Thymus (tissue), 11 donors: ENCODE data around the gene TRIOBP. TPM values are rescaled to one million over a fixed set of nuclear protein-coding genes. Genes with fewer than 3 reads are reported as not detected.

Experiments
- DNase-seq, 9 donors: peaks; one replicate each; pipeline ENCODE4 v3.0.0-alpha.2; 2013; ENCODE audit warnings: low spot score in 9 of 9, low read depth in 6 of 9, missing footprints in 1 of 9
- H3K27ac ChIP-seq, 2 donors: one replicate each; pipeline ENCODE4 v1.5.1; 2013; ENCODE audit warnings: control low read depth in 1 of 2, low read depth in 1 of 2, low read length in 1 of 2, mild to moderate bottlenecking in 1 of 2, moderate library complexity in 1 of 2
- H3K27me3 ChIP-seq, 2 donors: one replicate each; pipeline ENCODE4 v1.5.1; 2013; ENCODE audit warnings: low read length in 1 of 2; ENCODE audit not compliant: control insufficient read depth in 2 of 2, insufficient read depth in 1 of 2
- H3K36me3 ChIP-seq, 2 donors: one replicate each; pipeline ENCODE4 v1.5.1; 2013; ENCODE audit warnings: low read length in 1 of 2, mild to moderate bottlenecking in 1 of 2, moderate library complexity in 1 of 2; ENCODE audit not compliant: control insufficient read depth in 2 of 2, insufficient read depth in 2 of 2
- H3K4me1 ChIP-seq, 2 donors: one replicate each; pipeline ENCODE4 v1.5.1; 2013; ENCODE audit warnings: low read length in 2 of 2; ENCODE audit not compliant: control insufficient read depth in 2 of 2, insufficient read depth in 2 of 2
- H3K4me3 ChIP-seq, 2 donors: one replicate each; pipeline ENCODE4 v1.5.1; 2013; ENCODE audit warnings: low read length in 2 of 2, control low read depth in 1 of 2, mild to moderate bottlenecking in 1 of 2
- H3K9me3 ChIP-seq, 2 donors: one replicate each; pipeline ENCODE4 v1.5.1; 2013; ENCODE audit warnings: low read length in 1 of 2, mild to moderate bottlenecking in 1 of 2; ENCODE audit not compliant: control insufficient read depth in 2 of 2, insufficient read depth in 1 of 2
- WGBS: extraction: QIAGEN DNeasy Blood & Tissue Kit; methylation state at CpG from one replicate; pipeline ENCODE4 v1.1.7; 2013; 5-methylcytosine and 5-hydroxymethylcytosine counted together
- polyA plus RNA-seq: library from polyadenylated mRNA; stranded (reverse); fragments of 200-250 nt; gene quantifications from one replicate; pipeline ENCODE4 v1.2.3, GENCODE V29; 2013
- total RNA-seq: library from RNA; stranded (reverse); fragments of 120-200 nt; gene quantifications from one replicate; pipeline ENCODE4 v1.2.4, GENCODE V29; 2013
- donor health status: healthy.

Gene TRIOBP
- total and polyA plus RNA-seq, 2 donors: 19.5 to 29.8 TPM

DNA sequence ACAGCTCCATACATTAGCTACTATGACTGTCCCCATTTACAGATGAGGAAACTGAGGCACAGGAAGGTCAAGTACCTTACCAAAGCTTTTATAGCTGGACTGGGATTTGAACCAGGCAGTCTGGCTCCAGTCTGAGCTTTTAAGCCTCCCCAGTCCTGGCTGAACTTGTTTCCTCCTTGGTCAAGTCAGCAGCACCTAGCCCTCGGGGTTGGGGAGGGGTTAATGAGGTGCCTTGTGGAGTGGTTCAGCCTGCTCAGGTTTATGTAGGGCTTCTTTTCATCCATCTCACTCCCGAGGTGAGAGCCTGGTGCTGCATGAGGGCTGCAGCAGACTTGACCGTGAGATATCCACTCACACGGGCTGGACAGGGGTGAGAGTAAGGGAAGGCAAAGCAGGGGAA lies 74.2 kb downstream of the TRIOBP start:
- peaks cover 52 to 58% of the 10 kb centered on the region in 2 donors for H3K36me3 ChIP-seq
- no peaks in the 10 kb centered on the region for H3K4me1 ChIP-seq
- H3K27me3 ChIP-seq: no peaks in the 10 kb centered on the region
- no peak overlapping the region for H3K27ac ChIP-seq
- 72% methylated on average over 4 of the region's 4 CpGs for WGBS
- DNase-seq: no peak
- H3K9me3 ChIP-seq: no peaks in the 10 kb centered on the region
- H3K4me3 ChIP-seq: no peak overlapping the region

DNA sequence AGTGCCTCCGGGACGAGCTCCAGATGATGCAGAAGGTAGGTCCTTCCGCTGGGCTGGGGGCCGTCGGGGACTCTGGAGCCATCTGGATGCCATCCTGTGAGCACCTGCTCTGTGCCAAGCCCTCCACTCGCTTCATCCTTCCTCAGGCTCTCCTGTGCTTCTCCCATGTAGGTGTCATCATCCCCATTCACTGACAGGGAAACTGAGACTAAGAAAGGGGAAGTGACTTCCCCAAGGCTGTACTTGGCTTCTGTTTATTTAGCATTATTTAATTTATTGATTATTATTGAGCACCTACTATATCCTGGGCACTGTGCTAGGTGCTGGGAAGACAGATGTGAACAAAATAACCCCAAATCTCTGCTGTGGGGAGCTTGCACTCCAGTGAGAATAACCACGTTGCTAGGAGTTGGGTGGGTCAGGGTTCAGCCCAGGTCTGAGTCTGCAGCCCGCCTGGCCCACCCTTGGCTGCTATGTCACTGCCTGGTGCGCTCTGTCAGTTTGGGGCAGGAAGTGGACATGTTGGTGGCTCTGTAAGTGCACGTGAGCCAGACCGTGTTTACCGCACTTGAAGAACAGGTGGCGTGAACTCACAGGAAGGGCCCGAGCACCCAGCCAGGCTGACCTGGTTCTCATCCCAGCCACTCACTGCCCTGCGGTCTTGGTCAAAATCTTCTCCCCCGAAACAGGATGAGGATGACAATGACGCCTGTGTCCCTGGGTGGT lies 75.0 kb downstream of the TRIOBP start:
- no peaks in the 10 kb centered on the region for H3K27me3 ChIP-seq
- DNase-seq: no peak
- 96% methylated on average over 17 of the region's 17 CpGs for WGBS
- peaks cover 52 to 54% of the 10 kb centered on the region in 2 donors for H3K36me3 ChIP-seq
- no peaks in the 10 kb centered on the region for H3K9me3 ChIP-seq
- H3K27ac ChIP-seq: no peak overlapping the region
- no peak overlapping the region for H3K4me3 ChIP-seq
- H3K4me1 ChIP-seq: no peaks in the 10 kb centered on the region

DNA sequence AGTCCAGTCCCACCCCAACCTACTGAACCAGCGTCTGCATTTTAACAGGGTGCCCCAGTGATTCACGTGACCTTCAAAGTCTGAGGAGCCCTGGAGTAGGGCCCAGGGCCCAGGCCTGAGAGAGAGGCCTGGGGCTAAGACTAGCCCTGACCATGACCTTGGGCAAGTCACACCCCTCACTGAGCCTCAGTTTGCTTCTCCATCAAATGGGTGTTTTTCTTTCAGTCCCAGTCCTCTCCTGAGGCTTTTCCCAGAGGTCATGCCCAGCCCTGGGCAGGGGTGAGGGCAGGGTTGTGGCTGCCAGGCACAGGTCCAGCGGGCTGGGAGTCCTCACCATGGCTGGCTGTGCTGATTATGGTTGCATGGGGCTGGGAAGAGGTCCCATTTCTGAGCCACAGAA lies 77.9 kb downstream of the TRIOBP start:
- Histone ChIP-seq H3K36me3 (peaks cover 32 to 35% of the 10 kb centered on the region in 2 donors), H3K4me1 (no peaks in the 10 kb centered on the region), H3K4me3 (no peak overlapping the region), H3K27me3 (no peaks in the 10 kb centered on the region), H3K9me3 (no peaks in the 10 kb centered on the region), H3K27ac (no peak overlapping the region)
- DNase-seq: no peak
- 97% methylated on average over 3 of the region's 3 CpGs for WGBS

DNA sequence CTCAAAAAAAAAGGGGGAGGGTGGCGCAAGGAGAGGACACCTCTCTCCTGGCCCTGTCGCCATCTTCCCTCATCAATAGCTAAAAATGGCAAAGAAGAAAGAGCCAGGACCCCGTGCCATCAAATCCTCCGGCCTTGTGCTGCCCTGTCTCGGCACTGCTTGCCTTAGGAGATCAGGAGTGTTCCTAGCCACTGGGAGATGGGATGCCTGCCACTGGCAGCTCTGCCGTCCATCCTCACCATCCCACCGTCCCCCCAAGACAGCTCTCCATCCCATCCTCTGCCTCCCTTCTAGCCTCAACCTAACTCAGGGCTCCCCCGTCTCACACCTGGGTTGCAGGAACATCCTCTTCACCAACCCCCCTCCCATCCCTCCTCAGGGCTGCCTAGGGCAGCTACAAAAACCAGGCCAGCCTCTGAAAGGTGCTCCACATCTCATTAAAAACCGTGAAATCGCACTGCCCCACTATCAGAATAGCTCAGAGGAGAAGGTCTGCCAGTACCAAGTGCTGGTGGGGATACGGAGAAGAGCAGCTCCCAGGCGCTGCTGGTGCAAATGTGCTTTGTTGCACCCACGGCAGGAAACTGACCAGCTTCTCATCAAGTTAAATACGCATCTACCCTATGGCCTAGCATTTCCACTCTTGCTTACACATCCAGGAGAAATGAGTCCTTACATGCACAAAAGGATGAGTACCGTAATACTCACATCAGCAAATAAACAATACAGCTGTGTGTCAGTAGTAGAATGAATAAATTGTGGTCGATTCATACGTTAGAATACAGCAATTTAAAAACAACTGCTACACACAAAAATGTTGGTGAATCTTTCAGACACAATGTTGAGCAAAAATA lies 79.2 kb downstream of the TRIOBP start:
- Histone ChIP-seq H3K27me3 (no peaks in the 10 kb centered on the region), H3K9me3 (no peaks in the 10 kb centered on the region), H3K27ac (no peak overlapping the region), H3K36me3 (peaks cover 30 to 32% of the 10 kb centered on the region in 2 donors), H3K4me3 (no peak overlapping the region), H3K4me1 (no peaks in the 10 kb centered on the region)
- no peak for DNase-seq
- 93% methylated on average over 17 of the region's 17 CpGs for WGBS

DNA sequence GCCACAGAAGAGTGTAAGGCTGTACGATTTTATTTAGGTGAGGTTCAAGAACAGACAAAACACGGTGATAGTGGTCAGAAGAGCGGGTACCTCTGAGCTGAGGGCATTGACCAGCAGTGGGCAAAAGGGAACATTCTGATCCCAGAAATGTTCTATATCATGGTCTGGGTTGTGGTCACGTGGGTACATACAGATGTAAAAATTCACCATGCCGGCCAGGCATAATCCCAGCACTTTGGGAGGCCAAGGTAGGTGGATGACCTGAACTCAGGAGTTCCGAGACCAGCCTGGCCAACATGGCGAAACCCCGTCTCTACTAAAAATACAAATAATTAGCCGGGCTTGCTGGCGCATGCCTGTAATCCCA lies 79.8 kb downstream of the TRIOBP start:
- no peak overlapping the region for H3K27ac ChIP-seq
- no peak for DNase-seq
- 95% methylated on average over 10 of the region's 10 CpGs for whole genome bisulfite sequencing
- H3K9me3 ChIP-seq: no peaks in the 10 kb centered on the region
- H3K27me3 ChIP-seq: no peaks in the 10 kb centered on the region
- H3K4me3 ChIP-seq: no peak overlapping the region
- H3K4me1 ChIP-seq: no peaks in the 10 kb centered on the region
- peaks cover 24 to 26% of the 10 kb centered on the region in 2 donors for H3K36me3 ChIP-seq

DNA sequence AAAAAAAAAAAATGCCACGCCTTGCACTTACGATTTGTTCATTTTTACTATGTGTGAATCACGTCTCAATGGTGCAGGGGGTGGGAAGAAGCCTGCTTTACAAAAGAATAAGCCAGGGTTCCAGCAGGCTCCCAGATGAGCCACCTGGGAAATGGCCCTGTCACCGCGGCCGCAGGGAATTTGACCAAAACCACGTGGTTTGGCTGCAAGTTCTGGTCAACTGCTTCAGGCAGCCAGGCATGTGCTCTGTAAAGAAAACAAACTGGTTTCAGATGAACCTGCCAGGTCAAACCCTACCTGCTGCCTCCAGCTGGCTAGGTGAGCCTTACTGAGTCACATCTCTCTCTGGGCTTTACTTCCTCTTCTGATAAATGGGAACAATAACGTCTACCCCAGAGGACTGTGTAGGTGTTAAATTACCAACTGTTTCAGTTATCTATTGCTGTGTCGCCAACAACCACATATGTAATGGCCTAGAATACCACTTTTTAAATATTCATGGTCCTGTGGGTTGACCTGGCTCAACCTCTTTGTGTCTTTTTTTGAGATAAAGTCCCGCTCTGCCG lies 80.4 kb downstream of the TRIOBP start:
- Histone ChIP-seq H3K9me3 (no peaks in the 10 kb centered on the region), H3K4me1 (no peaks in the 10 kb centered on the region), H3K4me3 (no peak overlapping the region), H3K27me3 (no peaks in the 10 kb centered on the region), H3K36me3 (peaks cover 18 to 20% of the 10 kb centered on the region in 2 donors), H3K27ac (no peak overlapping the region)
- 86% methylated on average over 11 of the region's 11 CpGs for WGBS
- DNase-seq: no peak

DNA sequence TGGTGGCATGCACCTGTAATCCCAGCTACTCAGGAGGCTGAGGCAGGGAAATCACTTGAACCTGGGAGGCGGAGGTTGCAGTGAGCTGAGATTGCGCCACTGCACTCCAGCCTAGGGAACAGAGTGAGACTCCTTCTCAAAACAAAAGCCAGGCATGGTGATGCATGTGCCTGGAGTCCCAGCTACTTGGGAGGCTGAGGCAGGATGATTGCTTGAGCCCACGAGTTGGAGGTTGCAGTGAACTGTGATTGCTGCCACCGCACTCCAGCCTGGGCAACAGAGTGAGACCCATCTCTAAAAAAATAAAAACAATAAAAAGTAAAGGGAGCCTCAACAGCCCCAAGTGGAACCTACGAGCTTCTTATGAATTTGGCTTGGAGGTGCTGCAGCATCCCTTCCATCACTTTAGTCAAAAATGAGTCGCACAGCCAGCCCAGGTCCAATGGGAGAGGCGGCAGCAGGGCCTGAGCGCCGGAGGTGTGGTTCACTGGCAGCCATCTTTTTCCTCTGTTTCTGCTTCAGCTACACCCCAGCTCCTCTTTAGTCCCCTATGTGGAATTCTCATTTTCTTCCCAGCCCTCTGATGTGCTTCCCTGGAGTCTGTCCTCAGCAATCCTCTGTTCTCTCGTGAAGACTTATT lies 81.6 kb downstream of the TRIOBP start:
- no peaks in the 10 kb centered on the region for H3K27me3 ChIP-seq
- H3K36me3 ChIP-seq: peaks cover 6 to 12% of the 10 kb centered on the region in 2 donors
- DNase-seq: no peak
- no peaks in the 10 kb centered on the region for H3K9me3 ChIP-seq
- 97% methylated on average over 10 of the region's 10 CpGs for WGBS
- no peaks in the 10 kb centered on the region for H3K4me1 ChIP-seq
- no peak overlapping the region for H3K4me3 ChIP-seq
- H3K27ac ChIP-seq: no peak overlapping the region

DNA sequence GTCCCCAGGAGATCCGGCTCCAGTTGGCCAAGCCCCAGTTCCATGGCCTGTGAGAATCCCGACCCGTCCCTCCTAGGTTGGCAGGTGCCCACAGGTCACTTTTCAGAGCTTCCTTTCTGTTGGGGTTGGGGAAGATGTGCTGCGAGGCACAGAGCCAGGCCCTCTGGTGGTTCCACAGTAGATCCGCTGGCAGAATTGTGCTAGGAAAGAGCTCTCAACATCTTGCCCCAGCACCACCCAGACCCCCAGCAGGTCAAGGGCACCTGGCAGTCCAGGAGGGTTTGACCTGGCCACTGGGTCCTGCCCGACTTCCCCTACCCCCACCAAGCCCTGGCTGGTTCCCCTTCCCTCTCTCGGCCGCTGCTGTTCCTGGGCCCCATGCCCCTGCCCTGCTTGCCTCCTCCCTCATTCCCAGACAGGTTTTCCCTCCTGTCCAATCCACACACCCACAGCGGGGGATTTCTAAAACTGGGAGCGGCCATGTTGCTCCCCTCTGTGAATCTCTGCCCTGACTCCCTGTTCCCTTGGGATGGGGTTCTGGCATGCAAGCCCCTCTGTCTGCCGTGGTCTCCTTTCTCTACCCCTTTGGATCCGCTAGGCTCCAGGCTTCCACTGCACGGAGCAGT lies 84.7 kb downstream of the TRIOBP start:
- Histone ChIP-seq H3K27ac (no peak overlapping the region), H3K27me3 (no peaks in the 10 kb centered on the region), H3K4me1 (no peaks in the 10 kb centered on the region), H3K36me3 (no peaks in the 10 kb centered on the region), H3K4me3 (no peak overlapping the region), H3K9me3 (no peaks in the 10 kb centered on the region)
- DNase-seq: no peak
- 93% methylated on average over 13 of the region's 13 CpGs for WGBS
